ENCODE results near the gene MYRIP.
"Not testable (repeated sequence)": the region's sequence is repeated elsewhere in the genome, so short reads cannot be mapped to it uniquely, and the experiment has no call there.

Gene MYRIP

DNA sequence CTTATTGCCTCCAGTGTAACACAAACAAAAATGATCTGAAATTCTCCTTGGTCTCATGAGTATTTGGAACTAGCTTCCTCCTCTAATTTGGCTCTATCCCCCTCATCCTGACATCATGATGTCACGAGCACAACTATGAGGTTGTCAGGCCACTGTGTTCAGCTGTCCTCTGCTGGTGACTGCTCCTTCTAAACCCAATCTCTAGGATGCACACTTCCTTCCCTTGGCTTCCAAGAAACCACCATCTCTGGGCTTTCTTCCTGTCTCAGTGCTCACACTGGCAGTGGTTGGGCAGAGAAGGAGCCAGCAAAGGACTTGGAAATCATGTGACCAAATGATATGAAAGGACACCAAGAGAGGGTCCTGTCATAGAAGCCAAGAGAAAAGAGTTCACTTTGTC, 469.4 kb downstream of the MYRIP start:
- in situ Hi-C loops (cut with MboI; ENCODE audit: low pct_unique_long_range_greater_than_20kb, low sequenced_read_pairs): no loop called here
- peak; percentile 8 for DNase-seq

- in situ Hi-C loops (cut with MboI; ENCODE audit: low pct_unique_long_range_greater_than_20kb, low sequenced_read_pairs): no loop called here
- no peak for DNase-seq
Measured at GRCh38 chr3:40281995-40282394, 472.6 kb downstream of the MYRIP start.

DNA sequence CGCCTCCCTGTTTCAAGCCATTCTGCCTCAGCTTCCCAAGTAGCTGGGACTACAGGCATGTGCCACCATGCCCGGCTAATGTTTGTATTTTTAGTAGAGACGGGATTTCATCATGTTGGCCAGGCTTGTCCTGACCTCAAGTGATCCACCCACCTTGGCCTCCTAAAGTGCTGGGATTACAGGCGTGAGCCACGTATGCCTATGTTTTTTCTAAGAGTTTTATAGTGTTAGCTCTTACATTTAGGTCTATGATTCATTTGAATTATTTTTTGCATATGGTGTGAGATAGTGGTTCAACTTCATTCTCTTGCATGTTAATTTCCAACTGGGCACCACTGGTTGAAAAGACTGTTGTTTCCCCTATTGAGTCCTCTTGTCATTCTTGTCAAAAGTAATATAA, 473.6 kb downstream of the MYRIP start:
- in situ Hi-C loops (cut with MboI; ENCODE audit: low pct_unique_long_range_greater_than_20kb, low sequenced_read_pairs); DNase-seq: not testable (repeated sequence)

DNA sequence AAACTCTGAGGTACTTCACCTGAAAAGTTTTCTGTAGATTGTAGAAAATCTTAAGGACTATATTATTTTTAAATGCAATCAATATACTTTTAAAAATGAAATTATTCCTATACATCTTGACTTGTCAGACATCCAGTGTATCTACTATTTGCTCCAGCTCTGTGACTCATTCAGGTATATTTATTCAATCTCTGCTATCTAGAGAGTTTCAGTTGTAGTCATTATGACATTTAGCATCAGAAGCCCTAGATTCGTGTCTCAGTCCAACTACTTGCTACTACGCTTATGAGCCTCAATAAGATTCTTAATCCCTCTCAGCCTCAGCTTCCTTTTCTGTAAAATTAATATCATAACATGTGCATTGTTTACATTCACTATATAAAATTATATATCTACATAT, 477.8 kb downstream of the MYRIP start:
- DNase-seq: no peak
- in situ Hi-C loops (cut with MboI; ENCODE audit: low pct_unique_long_range_greater_than_20kb, low sequenced_read_pairs): no loop called here

DNA sequence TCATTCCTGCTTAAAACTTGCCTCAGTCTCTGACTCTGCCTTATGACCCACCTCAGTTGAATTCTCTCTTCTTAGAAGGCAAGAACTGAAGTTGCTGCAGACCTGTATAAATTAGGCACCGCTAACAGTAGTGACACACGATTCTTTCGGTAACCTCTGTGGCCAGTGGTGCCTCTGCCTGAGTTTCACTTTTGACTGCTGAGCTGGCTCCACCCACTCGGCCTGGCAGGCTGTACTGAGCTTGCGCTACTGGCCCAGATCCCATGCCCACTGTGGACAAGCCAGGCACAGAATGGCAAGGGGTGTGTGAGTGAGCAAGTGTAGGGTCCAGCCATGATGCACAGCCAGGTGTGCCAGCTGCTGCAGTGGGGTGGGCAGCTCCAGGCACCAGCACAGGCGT, 481.0 kb downstream of the MYRIP start:
- DNase-seq: no peak
- in situ Hi-C loops (cut with MboI; ENCODE audit: low pct_unique_long_range_greater_than_20kb, low sequenced_read_pairs): no loop called here

DNA sequence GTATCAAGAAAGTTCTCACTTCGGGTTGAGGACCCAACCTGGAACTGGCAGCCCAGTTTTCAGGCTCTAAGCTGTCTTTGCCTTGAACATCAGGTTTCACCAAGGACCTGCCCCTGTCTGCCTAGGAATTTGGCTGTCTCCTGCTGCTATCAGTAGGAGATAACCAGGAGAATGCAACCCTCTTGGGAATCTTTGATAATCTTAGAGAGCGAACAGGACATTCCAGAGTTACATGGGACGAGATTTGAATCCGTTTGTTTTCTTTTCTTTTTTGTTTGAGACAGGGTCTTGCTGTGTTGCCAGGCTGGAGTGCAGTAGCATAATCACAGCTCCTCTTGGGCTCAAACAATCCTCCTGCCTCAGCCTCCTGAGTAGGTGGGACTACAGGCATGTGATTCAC, 482.1 kb downstream of the MYRIP start:
- no peak for DNase-seq
- in situ Hi-C loops (cut with MboI; ENCODE audit: low pct_unique_long_range_greater_than_20kb, low sequenced_read_pairs): no loop called here

DNA sequence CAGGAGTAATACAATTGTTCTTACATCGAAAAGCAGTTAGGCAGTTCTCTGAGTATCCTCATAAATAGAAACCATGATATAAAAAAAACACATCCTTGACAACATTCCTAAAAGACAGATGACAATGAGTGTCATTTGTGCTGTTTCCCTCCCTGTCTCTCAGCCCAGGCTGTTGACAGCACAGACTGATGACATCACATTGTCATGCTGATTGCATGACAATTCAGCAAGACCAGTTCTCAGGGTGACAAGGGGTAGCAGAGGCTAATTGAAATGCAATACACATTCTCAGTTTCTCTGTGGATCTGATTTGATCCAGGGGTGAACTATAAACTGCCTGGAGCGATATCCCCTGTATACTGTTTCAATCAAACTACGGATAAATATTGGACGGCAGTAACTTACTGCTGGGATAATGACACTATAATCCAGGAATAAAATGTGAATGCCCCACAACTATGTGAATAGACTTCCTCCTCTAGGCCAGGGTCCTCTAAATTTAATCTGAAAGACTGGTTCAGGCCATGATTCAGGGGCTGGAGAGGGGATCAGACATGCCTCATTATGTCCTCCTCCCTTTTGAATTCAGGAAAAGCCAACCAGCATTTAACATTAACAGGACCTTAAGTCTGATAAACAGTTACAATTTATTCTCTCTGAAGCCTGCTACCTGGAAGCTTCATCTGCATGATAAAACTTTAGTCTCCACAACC, 483.4 kb downstream of the MYRIP start:
- no peak for DNase-seq

GRCh38 chr3:40294434-40294833, 485.0 kb downstream of the MYRIP start:
- in situ Hi-C loops (cut with MboI; ENCODE audit: low pct_unique_long_range_greater_than_20kb, low sequenced_read_pairs): no loop called here
- no peak for DNase-seq

More for the DNA sequence above, 483.4 kb downstream of the MYRIP start:
- in situ Hi-C loops (cut with MboI; ENCODE audit: low pct_unique_long_range_greater_than_20kb, low sequenced_read_pairs): no loop called here

DNA sequence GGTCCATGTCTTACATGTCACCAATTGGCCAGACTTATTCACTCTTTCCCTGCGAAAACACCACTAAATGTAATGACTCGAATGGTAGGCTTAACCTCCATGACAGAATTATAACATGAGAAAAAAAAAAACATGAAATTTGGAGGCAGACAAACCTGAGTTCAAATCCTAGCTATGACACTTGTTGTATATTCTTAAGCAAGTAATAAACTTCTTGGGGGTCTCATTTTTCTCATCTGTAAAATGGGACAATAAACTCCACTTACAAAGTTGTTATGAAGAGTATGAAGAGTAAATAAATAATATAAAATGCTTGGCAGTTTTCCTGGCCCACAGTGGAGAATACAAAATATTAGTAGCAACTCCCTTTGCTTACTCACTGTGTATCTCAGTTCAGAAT, 488.7 kb downstream of the MYRIP start:
- in situ Hi-C loops (cut with MboI; ENCODE audit: low pct_unique_long_range_greater_than_20kb, low sequenced_read_pairs): no loop called here

GRCh38 chr3:40299130-40299720, 489.8 kb downstream of the MYRIP start:
- in situ Hi-C loops (cut with MboI; ENCODE audit: low pct_unique_long_range_greater_than_20kb, low sequenced_read_pairs): no loop called here
- no peak for DNase-seq

More for the DNA sequence above, 488.7 kb downstream of the MYRIP start:
- DNase-seq: no peak

DNA sequence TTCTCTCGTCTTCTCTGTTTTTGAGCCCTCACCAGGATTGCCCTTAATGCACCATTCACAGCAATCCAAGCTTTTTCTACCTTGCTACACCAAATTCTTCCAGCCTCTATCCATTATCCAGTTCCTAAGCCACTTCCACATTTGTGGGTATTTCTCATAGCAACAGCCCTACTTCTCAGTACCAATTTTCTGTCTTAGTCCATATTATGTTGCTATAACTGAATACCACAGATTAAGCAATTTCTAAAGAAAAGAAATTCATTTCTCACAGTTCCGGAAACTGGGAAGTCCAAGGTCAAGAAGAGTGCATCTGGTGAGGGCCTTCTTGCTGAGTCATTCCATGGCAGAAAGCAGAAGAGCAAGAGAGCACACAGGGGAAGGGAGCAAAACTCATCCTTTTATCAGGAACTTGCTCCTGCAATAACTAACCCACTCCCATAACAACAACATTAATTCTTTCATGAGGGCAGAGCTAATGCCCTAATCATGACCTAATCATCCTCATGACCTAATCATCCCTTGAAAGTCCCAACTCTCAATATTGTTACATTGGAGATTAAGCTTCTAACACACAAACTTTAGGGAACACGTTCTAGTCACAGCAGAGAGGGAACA, 490.4 kb downstream of the MYRIP start:
- DNase-seq: peak; percentile 82
- in situ Hi-C loops (cut with MboI; ENCODE audit: low pct_unique_long_range_greater_than_20kb, low sequenced_read_pairs): loop anchor here (25.0 kb wide), 1 partner anchor 113 kb away; no protein-coding TSS in a partner anchor

GRCh38 chr3:40302784-40303183, 493.4 kb downstream of the MYRIP start:
- no peak for DNase-seq
- in situ Hi-C loops (cut with MboI; ENCODE audit: low pct_unique_long_range_greater_than_20kb, low sequenced_read_pairs): loop anchor here (25.0 kb wide), 1 partner anchor 115 kb away; no protein-coding TSS in a partner anchor

DNA sequence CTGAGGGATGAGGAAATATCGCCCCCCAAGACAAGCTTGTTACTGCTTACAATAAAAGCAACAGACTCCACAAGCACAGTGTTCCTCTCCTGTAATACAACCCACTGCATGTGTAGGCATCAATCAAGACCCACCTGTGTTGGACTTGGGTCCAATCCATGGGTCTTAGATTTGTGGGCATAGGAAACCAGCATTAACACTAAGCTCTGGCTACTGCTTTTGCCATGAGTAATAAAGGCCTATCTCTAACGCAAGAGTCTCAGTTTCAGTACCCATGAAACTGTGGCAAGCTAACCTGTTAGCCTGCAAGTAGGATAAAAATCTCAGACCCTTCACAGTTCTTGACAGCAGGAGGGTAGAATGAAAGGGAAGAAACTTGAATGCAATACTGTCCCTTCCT, 494.9 kb downstream of the MYRIP start:
- in situ Hi-C loops (cut with MboI; ENCODE audit: low pct_unique_long_range_greater_than_20kb, low sequenced_read_pairs): loop anchor here (25.0 kb wide), 1 partner anchor 117 kb away; no protein-coding TSS in a partner anchor

GRCh38 chr3:40306336-40306735, 496.9 kb downstream of the MYRIP start:
- in situ Hi-C loops (cut with MboI; ENCODE audit: low pct_unique_long_range_greater_than_20kb, low sequenced_read_pairs): loop anchor here (25.0 kb wide), 1 partner anchor 119 kb away; no protein-coding TSS in a partner anchor
- no peak for DNase-seq

More for the DNA sequence above, 494.9 kb downstream of the MYRIP start:
- DNase-seq: no peak

GRCh38 chr3:40307176-40307575, 497.8 kb downstream of the MYRIP start:
- in situ Hi-C loops (cut with MboI; ENCODE audit: low pct_unique_long_range_greater_than_20kb, low sequenced_read_pairs): loop anchor here (25.0 kb wide), 1 partner anchor 120 kb away; no protein-coding TSS in a partner anchor

GRCh38 chr3:40308725-40309417, 499.5 kb downstream of the MYRIP start:
- in situ Hi-C loops (cut with MboI; ENCODE audit: low pct_unique_long_range_greater_than_20kb, low sequenced_read_pairs): loop anchor here (25.0 kb wide), 1 partner anchor 122 kb away; no protein-coding TSS in a partner anchor
- no peak for DNase-seq

More at GRCh38 chr3:40307176-40307575, 497.8 kb downstream of the MYRIP start:
- no peak for DNase-seq

GRCh38 chr3:40309418-40309924, 500.1 kb downstream of the MYRIP start, which contains the start of gene EIF1B:
Gene EIF1B (plus strand): TSS chr3:40309707. CDS start chr3:40309942, 235 bp downstream.
- peak; percentile 99 for DNase-seq
- in situ Hi-C loops (cut with MboI; ENCODE audit: low pct_unique_long_range_greater_than_20kb, low sequenced_read_pairs): loop anchor here (25.0 kb wide), 1 partner anchor 122 kb away; no protein-coding TSS in a partner anchor

Measured in KBM-7 (cell line).